GDM1 (cell line): ENCODE data around the gene ARHGAP26.
"Not testable (repeated sequence)": the region's sequence is repeated elsewhere in the genome, so short reads cannot be mapped to it uniquely, and the experiment has no call there.

Source experiments
- DNase-seq: peaks from one replicate; lab custom pipeline; 2025; lab: John Stamatoyannopoulos, UW

ARHGAP26 gene

DNA sequence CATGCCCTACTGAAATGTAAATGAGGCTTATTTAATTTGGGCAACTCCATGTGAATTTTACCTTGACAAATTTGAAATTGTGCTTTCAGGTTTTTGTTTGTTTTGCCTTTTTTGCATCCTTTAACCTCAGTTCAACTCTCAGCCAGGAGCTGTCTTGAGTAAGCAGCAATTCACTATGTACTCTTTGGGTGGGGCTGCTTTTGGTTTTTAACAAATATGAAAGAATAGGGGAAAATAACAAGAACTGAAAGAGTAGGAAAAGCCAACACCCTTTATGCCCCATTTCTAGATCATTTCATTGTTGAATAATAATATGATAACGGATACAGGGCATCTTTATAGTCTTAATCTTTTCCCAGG is 192.0 kb downstream of the ARHGAP26 start:
- no peak for DNase-seq

DNA sequence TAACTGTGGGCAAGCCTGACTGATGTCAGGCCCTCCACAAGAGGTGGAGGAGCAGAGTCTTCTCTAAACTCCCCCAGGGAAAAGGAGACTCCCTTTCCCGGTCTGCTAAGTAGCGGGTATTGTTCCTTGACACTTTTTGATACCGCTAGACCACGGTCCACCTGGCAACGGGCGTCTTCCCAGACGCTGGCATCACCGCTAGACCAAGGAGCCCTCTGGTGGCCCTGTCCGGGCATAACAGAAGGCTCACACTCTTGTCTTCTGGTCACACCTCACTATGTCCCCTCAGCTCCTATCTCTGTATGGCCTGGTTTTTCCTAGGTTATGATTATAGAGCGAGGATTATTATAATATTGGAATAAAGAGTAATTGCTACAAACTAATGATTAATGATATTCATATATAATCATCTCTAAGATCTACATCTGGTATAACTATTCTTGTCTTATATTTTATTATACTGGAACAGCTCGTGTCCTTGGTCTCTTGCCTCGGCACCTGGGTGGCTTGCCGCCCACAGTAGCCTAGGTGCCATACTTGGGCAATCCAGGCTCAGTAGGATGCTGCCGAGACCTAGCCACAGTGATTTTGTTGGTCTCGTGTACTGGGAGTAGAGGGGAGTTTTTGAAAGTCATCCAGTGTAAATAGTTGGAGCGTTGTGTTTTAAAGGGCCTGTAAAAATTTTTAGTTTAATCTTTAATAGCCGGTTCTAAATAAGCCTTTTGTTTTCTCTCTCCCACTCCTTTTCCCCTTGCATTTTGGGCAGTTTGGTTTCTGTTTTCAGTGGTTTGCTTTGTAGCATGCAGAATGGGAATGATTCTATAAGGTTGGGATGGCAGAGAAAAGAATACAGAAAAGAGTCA is 195.3 kb downstream of the ARHGAP26 start:
- not testable (repeated sequence) for DNase-seq

DNA sequence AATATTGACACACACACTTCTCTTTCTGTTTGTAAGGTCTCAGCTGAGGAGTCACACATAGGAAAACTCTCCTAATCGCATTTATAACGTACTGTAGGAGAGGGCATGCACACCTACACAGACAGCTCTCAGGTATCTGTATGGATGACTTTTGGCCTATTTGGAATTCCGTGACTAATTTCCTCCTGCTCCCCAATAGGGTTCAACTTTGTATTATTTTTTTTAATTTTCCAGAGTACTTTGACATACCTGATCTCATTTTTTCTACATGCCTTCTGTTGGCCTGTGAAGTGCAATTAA is 195.9 kb downstream of the ARHGAP26 start:
- DNase-seq, result no peak

DNA sequence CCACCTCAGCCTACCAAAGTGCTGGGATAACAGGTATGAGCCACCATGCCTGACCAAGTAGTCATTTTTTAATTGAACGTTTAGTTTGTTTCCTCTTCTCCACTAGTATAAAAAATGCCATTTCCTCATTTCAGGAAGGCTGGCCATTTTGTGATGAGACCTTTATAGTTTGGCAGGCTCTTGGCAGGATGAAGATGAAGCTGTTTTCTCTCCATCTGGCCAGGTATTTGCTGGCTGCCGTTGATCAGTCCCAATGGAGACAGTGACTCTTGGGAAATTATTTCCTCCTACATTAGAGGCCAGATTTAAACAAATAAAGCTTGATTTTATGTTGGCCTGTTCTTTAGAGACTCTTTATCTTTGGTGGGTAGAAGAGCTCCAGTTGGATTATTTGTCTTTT is 199.0 kb downstream of the ARHGAP26 start:
- no peak for DNase-seq

DNA sequence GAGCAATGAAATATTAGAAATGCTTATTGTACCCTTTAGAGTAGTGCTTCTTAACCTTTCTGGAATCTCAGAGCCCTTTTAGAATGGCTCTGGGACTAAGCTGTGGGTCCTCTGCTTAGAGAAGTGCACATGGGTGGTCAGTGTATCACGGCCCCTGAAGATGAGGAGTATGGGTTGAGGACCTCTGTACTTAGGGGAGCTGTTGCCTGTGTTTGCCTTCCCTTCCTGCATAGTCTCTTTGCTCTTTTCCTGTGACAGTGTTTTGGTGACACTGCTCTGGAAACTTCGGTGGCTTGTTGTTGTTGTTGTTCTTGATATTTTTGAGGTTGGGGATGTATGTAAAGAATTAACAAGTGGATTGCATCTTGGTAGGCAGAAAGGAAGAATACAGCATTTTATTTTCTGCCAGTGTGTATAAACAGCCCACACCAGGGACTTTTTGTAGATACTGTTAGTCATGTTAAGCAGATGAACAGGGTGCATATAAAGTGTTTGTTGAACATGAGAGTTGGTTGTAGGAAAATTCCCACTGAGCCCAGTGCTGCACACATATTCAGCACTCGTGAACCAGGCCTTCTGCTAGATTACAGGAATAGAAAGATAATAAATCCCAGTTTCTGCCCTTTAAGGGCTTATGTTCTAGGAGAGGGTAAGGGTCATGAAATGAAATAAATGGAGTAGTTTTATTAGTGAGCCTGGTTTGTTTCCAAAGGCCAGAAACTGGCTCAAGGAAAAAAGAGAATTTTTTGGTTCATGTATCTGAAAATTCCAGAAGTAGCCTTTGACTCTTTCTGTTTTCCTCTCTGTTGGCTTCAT is 199.7 kb downstream of the ARHGAP26 start:
- no peak for DNase-seq

DNA sequence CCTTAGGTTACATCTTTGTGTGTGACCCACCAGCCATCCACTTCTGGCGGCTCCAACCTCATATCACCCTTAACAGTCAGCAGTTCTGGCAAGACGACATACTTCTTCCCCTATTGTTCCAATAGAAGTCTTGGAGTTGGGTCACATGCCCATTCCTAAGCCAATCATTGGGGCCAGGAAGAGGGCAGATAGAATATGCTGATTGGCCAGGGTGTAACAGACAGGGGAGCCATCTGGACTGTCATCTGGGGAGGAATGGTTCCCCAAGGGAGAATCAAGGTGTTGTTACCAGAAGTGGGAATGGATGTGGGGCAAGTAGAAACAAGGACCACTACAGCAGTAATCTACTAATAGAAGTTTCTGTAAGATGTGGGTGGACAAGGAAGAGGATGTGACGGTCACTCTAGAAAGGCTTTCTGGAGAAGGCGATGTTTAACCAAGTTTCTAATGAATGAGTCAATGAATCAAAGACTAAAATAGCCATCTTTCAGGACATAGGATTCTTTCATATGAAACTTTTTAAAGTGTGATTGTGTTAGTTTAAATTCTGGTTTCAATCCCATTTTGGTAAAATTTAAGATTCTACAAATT is 200.4 kb downstream of the ARHGAP26 start:
- no peak for DNase-seq

DNA sequence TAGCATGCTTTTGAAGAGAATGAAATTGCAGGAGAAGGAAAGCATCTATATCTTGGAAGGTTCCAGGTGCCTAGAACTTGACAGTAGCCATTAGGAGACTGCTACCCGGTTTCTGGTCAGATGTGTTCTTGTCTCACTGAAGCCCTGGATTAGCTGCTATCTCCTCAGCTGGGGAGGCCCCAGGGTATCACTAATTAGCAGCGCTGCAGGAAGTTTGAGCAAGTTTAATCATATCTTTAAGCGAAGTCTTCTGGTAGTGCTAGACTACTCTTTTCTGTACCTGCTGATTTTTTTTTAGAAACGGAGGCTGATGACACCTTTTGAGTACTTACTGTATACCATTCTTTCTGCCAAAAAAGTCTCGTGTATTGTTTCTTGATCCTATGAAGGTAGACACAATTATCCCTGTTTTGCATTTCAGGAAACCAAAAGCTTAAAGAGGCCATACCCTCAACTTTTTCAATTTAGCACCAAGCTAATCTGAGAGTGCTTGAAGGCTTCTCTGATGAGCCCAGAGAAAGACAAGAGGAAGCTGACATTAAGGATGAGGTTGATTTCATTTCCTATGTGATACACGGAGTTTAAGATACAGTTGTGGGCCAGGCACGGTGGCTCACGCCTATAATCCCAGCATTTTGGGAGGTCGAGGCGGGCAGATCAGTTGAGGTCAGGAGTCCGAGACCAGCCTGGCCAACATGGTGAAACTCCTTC is 201.3 kb downstream of the ARHGAP26 start:
- DNase-seq, result no peak

DNA sequence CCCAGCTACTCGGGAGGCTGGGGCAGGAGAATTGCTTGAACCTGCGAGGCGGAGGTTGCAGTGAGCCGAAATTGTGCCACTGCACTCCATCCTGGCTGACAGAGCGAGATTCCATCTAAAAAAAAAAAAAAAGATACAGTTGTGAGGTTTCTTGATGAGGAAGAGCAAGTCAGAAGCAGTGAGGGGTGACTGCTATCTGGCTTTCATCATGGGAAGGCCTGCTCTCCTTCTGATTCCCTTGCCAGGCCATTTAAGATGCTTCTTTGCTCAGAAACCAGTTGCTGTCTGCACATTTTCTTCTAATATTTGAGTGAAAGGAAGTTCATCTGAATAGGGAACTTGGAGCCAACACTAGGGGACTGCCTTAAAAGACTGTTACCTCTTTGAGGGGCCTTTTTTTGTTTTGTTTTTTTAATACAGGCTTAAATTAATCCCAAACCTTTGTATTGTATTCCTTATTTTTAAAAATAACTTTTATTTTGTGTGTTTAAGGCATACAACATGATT is 201.9 kb downstream of the ARHGAP26 start:
- no peak for DNase-seq

DNA sequence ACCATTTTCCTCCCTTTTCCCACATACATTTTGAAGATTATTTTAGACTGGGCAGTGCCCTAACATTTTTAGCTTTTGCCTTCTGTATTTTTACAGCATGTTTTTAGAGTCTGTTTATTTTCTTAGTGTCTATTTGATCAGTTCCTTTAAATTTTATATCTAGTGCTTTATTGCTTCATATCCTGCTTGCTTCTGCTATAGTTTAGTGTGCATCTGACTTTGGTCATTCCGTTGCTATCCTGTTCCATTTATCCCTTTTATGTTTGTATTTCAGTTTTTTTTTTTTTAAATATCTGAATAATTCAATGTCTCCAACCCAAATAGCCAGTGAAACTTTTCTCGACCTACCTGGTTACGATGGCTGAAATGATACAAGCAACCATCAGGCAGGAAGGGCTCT is 203.8 kb downstream of the ARHGAP26 start:
- no peak for DNase-seq

DNA sequence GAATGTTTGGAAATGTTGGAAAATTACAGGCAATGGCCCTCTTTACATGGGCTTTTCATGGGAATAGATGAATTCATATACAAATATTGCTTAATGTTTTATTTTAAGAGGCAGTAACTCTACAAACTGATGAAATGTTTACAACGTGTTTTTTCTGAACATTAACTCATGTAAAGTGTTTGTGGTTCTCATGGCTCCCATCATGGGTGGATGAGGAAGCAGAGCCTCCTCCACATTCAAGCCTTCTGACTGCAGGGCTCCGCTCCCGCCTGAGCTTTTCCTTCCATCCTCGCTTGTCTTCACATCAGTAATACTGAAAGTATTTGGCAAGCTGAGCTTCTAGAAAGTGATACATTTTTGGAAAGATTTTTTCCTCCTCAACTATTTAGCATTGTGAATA is 204.2 kb downstream of the ARHGAP26 start:
- no peak for DNase-seq

DNA sequence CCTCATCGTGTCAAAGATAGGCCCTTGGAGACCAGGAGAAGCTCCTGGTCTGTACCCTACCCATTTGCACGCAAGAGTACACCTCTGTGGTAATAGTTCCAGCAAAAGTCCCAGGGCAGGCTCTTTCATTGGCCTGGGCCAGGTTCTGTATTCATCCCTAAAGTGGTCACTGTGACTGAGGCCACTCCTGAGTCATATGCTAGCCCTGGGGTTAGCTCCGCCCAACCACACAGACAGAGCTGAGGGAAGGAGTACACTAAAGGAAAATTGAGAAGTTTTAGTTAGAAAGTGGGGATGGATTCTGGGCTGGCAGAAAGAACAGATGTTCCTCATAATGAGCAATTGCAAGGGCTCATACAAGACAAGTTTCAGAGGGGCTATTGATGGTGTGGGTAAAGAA is 206.7 kb downstream of the ARHGAP26 start:
- no peak for DNase-seq

DNA sequence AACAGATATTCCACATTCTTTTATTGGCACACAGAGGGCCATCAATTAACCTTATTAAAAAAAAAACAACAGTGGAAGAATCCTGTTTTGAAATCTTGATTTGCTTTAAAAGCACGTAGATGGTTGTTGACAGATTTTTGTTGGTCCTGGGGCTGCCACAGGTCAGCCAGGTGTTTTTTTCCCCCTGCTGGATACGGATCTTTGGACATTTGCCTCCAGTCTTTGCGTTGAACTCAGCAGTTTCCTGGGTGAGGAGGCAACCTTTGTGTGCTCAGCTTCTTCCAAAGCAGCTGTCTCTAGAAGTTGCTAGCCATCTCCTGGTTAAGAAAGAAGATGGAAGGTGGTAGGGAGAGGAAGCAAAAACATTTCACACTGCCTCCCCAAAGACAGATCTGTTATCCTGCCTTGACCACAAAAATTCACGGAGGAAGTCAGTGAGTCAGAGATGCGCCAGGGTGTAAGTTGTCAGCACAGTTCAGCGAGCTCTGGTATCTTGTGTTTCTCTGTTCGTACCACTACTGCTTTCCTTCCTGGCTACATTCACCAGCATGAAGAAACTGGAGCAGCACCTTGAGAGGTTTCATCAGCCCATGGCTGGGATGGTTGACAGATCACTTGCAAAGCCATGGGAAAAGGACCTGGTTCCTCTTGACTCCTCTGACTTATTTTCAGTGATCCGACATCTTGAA is 207.3 kb downstream of the ARHGAP26 start:
- DNase-seq, result peak; percentile 75

DNA sequence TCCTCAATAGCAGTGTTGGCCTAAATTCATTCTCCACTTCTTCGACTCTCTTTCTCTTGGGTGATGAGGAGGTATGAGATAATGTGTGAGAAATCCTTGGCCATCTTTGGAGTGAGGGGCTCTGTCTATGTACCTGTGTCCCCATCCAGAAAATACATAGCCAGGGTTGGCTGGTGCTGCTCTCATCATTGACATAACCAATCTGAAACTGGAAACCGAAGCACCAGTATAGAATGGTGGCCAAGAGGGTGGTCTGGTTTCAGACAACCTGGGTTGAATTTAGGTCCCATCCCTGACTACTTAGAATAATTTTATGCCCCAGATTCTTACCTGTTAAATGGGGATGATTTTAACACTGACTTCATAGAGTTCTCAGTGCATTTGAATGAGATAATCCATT is 208.1 kb downstream of the ARHGAP26 start:
- DNase-seq, result no peak

DNA sequence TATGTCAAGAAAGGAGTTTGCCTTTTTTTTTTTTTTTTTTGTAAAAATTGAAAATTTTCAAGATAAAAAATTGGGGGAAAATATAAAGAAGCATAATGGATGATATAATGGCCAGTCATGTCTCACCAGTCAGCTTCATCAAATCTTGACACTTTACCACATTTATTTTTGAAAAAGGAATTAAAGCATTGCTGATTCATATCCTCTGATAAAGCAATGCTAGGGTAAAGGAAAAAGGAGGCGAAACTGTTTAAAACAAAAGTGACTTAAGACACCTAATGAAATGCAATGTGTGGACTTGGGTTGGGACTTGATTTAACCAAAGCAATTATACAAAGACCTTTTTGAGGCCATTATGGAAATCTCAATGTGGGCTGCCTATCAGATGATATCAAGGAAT is 208.5 kb downstream of the ARHGAP26 start:
- DNase-seq, result no peak

DNA sequence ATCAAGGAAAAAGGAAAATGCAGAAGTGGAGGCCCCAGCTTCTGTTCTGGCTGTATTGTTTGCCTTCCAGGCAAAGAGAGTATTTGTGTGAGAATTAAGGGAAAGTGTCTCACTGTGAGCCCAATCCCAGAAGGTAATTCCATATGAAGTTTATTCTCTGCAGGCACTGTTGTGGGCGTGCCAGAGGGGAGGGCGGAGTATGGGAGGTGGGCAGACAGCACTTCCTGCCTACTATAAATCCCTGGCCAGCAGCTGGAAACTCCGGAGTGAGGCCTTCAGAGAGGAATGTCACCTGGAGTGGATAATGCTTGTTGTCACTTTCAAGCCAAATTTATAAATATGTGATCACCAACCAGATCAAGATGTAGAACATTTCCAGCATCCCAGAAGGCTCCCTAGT is 209.5 kb downstream of the ARHGAP26 start:
- DNase-seq, result no peak

DNA sequence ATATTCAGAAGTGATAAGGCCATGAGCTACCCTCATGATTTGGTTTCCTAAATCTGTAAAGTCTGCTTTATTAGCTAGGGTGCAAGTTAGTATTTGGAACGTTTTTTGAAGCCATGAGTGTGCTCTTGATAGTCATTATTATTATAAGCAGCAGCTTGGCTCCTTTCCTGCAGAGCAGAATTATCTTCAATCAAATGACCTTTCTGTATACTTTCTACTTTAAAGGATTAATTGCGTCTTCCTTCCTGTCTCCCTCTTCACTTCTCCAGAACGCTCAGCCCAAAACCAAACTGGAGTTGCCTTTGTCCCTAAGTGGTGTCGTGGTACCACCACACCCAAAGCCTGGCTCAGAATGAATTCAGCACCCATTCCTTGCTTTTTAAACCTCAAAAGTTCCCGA is 211.3 kb downstream of the ARHGAP26 start:
- DNase-seq, result no peak

DNA sequence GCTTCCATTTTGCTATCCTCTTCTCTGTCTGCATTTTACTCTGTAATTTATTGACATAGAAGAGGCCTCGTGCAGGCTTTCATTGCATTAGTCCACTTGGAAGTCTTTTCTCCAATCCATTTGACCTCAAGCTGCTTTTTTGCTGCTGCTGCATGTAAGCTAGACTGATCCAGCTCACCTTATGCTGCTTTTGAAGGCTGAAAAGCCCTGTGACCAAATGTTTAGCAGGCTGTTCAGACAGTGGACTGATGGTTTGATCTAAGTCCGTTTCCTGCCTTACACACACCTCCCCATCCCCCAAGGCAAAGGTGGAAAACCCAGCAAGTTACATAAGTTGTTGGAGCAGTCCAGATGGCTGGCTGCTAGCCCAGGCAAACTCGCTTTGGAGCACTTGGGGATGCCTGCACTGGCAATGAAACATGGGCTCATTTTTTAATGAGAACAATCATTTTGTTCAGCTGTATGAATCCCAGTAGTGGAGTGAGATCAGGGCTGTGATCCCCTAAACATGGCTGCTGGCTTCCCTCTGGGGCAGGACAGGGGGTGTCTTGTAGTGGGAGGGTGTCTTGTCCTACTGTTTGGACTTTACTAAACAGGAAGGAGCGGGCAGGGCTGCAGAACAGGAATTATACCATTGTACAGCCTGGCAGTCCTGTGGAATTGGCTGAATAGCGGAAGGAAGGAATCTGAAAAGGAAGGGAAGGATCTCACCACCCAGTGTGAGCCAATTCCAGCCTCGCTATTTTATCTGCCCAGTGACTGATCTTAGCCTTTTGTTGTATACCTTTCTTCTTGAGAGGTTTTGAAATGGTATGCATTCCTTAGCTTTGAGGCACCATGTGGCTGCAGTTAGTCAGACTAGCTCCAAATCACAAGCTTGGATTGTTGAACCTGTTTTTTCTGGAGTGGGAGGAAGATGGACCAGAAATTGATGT is 212.0 kb downstream of the ARHGAP26 start:
- DNase-seq, result no peak

DNA sequence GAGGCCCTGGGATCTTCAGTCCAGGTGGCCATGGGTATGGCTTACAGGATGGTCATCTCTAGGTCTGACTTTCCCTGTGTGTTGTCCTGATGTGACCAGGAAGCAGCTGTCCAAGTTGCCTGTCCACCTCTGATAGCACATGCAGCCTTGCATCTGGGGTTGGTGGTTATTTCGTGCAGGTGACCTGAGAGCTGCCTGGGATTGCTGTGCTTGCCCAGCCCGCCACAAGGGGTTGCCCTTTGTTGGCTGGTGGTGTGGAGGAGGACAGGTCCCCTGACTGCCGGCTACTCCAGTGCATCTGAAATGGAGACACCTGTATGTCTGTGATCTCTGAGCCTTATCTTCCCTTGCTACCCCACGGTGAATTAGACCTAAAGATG is 212.6 kb downstream of the ARHGAP26 start:
- no peak for DNase-seq

DNA sequence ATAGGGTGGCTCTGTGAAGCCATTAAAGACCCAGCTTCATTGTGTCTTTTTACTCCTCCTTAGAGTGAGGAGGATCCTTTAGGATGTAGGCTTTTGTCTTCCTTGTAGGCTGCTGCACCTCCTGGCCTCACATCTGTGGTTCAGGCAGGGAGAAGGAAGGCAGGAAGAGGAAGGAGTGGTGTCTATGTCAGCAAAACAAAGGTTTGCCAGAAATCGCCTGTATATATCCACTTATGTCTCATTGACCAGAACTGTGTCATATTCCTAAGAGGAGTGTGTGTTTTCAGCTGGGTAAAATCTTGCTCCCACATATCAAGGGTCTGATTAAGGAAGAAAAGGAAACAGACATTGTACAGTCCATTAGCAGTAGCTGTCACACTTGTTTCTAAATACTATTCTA is 213.8 kb downstream of the ARHGAP26 start:
- peak; percentile 20 for DNase-seq

DNA sequence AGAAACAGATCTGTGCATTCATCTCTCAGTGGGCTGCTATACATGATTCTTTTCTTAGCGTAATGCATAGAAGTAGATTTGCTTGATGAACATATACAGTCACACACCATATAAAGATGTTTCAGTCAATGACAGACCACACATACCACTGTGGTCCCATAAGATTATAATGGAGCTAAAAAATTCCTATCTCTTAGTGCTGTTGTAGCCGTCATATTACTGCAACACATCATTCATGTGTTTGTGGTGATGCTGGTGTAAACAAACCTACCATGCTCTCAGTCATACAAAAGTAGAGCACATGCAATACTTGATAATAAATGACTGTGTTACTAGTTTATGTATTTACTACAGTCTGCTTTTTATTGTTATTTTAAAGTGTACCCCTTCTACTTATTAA is 214.3 kb downstream of the ARHGAP26 start:
- no peak for DNase-seq

DNA sequence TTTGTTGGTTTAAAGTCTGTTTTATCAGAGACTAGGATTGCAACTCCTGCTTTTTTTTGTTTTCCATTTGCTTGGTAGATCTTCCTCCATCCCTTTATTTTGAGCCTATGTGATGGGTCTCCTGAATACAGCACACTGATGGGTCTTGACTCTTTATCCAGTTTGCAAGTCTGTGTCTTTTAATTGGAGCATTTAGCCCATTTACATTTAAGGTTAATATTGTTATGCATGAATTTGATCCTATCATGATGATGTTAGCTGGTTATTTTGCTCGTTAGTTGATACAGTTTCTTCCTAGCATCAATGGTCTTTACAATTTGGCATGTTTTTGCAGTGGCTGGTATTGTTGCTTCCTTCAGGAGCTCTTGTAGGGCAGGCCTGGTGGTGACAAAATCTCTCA is 219.1 kb downstream of the ARHGAP26 start:
- not testable (repeated sequence) for DNase-seq
